22Rv1 (cell line): ENCODE measurements around the gene NCKAP5L.

Experiments used
- H3K27ac ChIP-seq: fragments of 450-650 bp; 2 replicates; pipeline ENCODE4 v1.5.1; 2017
- ZFX ChIP-seq: fragments of 450-650 bp; IDR thresholded peaks from 2 replicates; pipeline ENCODE4 v1.6.1; 2017; ENCODE audit warnings: antibody characterized with exemption, borderline replicate concordance
- TF ChIP-seq, protein P1 (sequence below): fragments of 450-650 bp; IDR thresholded peaks from 2 replicates; pipeline ENCODE4 v1.5.1; 2017; ENCODE audit warnings: mild to moderate bottlenecking

NCKAP5L gene

GRCh38 chr12:49792976-49793580 is 35.1 kb downstream of the NCKAP5L start:
- H3K27ac ChIP-seq = no peak overlapping the region
- TF ChIP-seq, protein P1, sequence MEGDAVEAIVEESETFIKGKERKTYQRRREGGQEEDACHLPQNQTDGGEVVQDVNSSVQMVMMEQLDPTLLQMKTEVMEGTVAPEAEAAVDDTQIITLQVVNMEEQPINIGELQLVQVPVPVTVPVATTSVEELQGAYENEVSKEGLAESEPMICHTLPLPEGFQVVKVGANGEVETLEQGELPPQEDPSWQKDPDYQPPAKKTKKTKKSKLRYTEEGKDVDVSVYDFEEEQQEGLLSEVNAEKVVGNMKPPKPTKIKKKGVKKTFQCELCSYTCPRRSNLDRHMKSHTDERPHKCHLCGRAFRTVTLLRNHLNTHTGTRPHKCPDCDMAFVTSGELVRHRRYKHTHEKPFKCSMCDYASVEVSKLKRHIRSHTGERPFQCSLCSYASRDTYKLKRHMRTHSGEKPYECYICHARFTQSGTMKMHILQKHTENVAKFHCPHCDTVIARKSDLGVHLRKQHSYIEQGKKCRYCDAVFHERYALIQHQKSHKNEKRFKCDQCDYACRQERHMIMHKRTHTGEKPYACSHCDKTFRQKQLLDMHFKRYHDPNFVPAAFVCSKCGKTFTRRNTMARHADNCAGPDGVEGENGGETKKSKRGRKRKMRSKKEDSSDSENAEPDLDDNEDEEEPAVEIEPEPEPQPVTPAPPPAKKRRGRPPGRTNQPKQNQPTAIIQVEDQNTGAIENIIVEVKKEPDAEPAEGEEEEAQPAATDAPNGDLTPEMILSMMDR = no peak
- TF ChIP-seq ZFX = no peak

GRCh38 chr12:49792181-49792970 is 35.8 kb downstream of the NCKAP5L start:
- H3K27ac ChIP-seq = no peak overlapping the region
- no peak for TF ChIP-seq ZFX
- TF ChIP-seq, protein P1 = no peak

- no peak overlapping the region for H3K27ac ChIP-seq
- no peak for TF ChIP-seq ZFX
- TF ChIP-seq, protein P1 = no peak
These were observed 36.5 kb downstream of the NCKAP5L start for GRCh38 chr12:49791700-49792099.

DNA sequence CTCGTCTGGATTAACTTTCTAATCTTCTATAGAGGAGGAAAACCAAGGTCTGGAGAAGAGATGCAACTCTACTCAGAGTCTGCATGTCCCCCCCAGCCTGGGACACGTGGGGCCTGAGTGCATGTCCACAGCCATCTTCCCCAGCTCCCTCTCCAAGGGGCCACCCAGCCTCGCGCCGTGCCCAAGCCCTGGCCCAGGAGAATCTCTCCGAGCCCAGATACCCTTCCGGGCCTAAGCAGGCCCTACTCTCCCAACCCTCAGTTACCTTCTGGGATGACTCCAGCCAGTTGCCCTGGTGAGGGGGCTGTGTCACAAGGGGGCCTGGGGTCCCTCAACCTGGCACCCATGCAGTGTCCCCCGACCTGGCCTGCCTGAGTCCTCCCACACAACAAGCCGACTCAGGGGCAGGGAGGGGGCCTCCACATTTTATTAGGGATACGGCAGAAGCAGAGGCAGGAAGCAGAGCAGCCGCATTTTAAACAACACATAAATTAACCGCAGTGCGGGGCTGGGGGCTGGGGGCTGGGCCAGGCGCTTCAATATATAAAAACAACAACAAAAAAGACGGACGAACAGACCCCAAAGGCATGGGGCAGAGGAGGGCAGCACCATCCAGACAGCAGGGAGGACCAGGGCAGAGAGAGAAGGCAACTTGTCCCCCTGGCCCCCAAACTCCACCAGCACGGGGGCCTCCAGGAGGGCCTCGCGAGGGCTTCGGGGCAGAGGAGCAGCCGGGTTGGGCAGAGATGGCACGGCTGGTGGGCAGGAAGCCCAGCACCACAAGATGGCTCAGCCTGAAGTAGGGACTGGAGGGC is 37.3 kb downstream of the NCKAP5L start:
- TF ChIP-seq ZFX = no peak
- no peak overlapping the region for H3K27ac ChIP-seq

- no peak overlapping the region for H3K27ac ChIP-seq
- TF ChIP-seq, protein P1 = no peak
- TF ChIP-seq ZFX = no peak
These were observed 38.2 kb downstream of the NCKAP5L start for GRCh38 chr12:49789992-49790391.

GRCh38 chr12:49787672-49788071 is 40.5 kb downstream of the NCKAP5L start:
- H3K27ac ChIP-seq = no peak overlapping the region
- TF ChIP-seq, protein P1 = no peak
- TF ChIP-seq ZFX = no peak

- TF ChIP-seq, protein P1 = no peak
- no peak for TF ChIP-seq ZFX
- no peak overlapping the region for H3K27ac ChIP-seq
These were observed 43.3 kb downstream of the NCKAP5L start for GRCh38 chr12:49784756-49785409.
